SIG-M5 (cell line): Measurements from ENCODE around the gene SPRED2.

Source experiments
- DNase-seq: peaks from one replicate; lab custom pipeline; 2025; lab: John Stamatoyannopoulos, UW

SPRED2 gene

GRCh38 chr2:65442420-65443020 lies 10.1 kb upstream of the SPRED2 start:
- no peak for DNase-seq

GRCh38 chr2:65438137-65438899 lies 5.9 kb upstream of the SPRED2 start:
- no peak for DNase-seq

GRCh38 chr2:65437392-65438135 lies 5.2 kb upstream of the SPRED2 start:
- no peak for DNase-seq

GRCh38 chr2:65436824-65437221 lies 4.4 kb upstream of the SPRED2 start:
- DNase-seq, result no peak

- DNase-seq, result no peak
Observed at GRCh38 chr2:65436169-65436823, 3.9 kb upstream of the SPRED2 start.

- DNase-seq, result no peak
Observed at GRCh38 chr2:65435625-65436168, 3.3 kb upstream of the SPRED2 start.

- DNase-seq, result no peak
Observed at GRCh38 chr2:65434592-65435241, 2.3 kb upstream of the SPRED2 start.

- no peak for DNase-seq
Observed at GRCh38 chr2:65431421-65432226, 775 bp downstream of the SPRED2 start.

GRCh38 chr2:65430603-65431420 lies 1.6 kb downstream of the SPRED2 start:
- DNase-seq, result peak; percentile 68

- no peak for DNase-seq
Observed at GRCh38 chr2:65429786-65430602, 2.4 kb downstream of the SPRED2 start.

GRCh38 chr2:65427532-65427931 lies 4.9 kb downstream of the SPRED2 start:
- no peak for DNase-seq

- DNase-seq, result no peak
Observed at GRCh38 chr2:65425276-65425675, 7.1 kb downstream of the SPRED2 start.

- no peak for DNase-seq
Observed at GRCh38 chr2:65424391-65424790, 8.0 kb downstream of the SPRED2 start.

- DNase-seq, result no peak
Observed at GRCh38 chr2:65421432-65421748, 11.0 kb downstream of the SPRED2 start.

- peak; percentile 57 for DNase-seq
Observed at GRCh38 chr2:65420712-65421431, 11.5 kb downstream of the SPRED2 start.

- no peak for DNase-seq
Observed at GRCh38 chr2:65417509-65418085, 14.8 kb downstream of the SPRED2 start.

GRCh38 chr2:65416945-65417344 lies 15.5 kb downstream of the SPRED2 start:
- no peak for DNase-seq

GRCh38 chr2:65416321-65416720 lies 16.1 kb downstream of the SPRED2 start:
- no peak for DNase-seq
